ENCODE data around the gene TTLL5.

Gene TTLL5

DNA sequence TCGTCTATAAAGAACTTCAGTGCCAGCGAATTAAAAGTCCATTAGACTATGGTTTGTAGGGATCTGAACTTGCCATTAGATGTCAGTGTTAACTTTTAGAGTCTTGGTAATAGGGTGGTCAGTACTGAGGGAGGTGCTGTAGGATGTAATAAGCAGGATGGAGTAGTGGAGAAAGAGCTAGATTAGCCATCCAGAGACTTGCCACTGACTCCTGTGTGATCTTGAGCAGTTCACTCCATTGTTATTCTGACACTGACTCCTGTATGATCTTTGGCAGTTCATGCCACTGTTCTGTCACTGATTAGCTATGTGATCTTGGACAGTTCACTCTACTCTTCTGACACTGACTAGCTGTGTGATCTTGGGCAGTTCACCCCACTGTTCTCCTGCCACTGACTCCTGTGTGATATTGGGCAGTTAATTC lies 133.6 kb downstream of the TTLL5 start:
- POLR2A ChIA-PET: no interaction called here
- DNase-seq (ENCODE audit: extremely low spot score): no peak
- CTCF ChIA-PET: interaction anchor here (0.9 to 1.2 kb wide), 3 partner anchors 18 to 181 kb away, joined by 3 read pairs; no protein-coding TSS in a partner anchor
- TF ChIP-seq LEF1 (IDR thresholded peaks at IDR 0.05; ENCODE audit: borderline replicate concordance) (no peak), ELF4 (IDR thresholded peaks at IDR 0.05) (no peak), FOXA1 (IDR thresholded peaks at IDR 0.05) (no peak), FOXK2 (IDR thresholded peaks at IDR 0.05) (no peak), FOXM1 (IDR thresholded peaks at IDR 0.05; ENCODE audit: borderline replicate concordance) (no peak), BHLHE40 (IDR thresholded peaks at IDR 0.05; ENCODE audit: borderline replicate concordance) (no peak), ARNT (IDR thresholded peaks at IDR 0.05) (no peak), HDGF (IDR thresholded peaks at IDR 0.05; ENCODE audit: borderline replicate concordance) (no peak), SUZ12 (IDR thresholded peaks at IDR 0.05) (no peak), TARDBP (IDR thresholded peaks at IDR 0.05) (no peak), L3MBTL2 (conservative IDR thresholded peaks at IDR 0.05) (no peak), SP1 (IDR thresholded peaks at IDR 0.05) (no peak)
- TF ChIP-seq, protein P1, sequence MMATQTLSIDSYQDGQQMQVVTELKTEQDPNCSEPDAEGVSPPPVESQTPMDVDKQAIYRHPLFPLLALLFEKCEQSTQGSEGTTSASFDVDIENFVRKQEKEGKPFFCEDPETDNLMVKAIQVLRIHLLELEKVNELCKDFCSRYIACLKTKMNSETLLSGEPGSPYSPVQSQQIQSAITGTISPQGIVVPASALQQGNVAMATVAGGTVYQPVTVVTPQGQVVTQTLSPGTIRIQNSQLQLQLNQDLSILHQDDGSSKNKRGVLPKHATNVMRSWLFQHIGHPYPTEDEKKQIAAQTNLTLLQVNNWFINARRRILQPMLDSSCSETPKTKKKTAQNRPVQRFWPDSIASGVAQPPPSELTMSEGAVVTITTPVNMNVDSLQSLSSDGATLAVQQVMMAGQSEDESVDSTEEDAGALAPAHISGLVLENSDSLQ (IDR thresholded peaks at IDR 0.05): no peak

DNA sequence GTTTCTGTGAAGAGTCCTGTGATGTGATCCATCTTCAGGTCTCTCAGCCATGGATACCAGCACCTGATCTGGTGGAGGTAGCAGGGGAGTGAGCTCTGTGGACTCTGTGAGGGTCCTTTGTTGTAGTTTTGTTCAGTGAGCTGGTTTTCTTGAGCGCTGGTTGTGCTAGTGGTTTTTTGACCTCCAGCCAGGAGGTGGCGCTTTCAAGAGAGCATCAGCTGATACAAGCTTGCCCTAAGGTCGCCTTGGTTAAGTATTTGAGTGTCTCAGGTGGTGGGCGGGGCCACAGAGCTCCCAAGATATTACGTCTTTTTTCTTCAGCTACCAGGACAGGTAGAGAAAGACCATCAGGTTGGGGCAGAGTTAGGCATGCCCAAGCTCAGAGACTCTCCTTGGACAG lies 139.7 kb downstream of the TTLL5 start:
- no peak for DNase-seq (ENCODE audit: extremely low spot score)
- ChIA-PET POLR2A (no interaction called here), CTCF (no interaction called here)
- TF ChIP-seq LEF1 (IDR thresholded peaks at IDR 0.05; ENCODE audit: borderline replicate concordance) (no peak), TARDBP (IDR thresholded peaks at IDR 0.05) (no peak), FOXA1 (IDR thresholded peaks at IDR 0.05) (no peak), FOXM1 (IDR thresholded peaks at IDR 0.05; ENCODE audit: borderline replicate concordance) (no peak), SP1 (IDR thresholded peaks at IDR 0.05) (no peak), NFRKB (IDR thresholded peaks at IDR 0.05) (no peak), BHLHE40 (IDR thresholded peaks at IDR 0.05; ENCODE audit: borderline replicate concordance) (no peak), ZNF384 (IDR thresholded peaks at IDR 0.05) (no peak)
- TF ChIP-seq, protein P1 (IDR thresholded peaks at IDR 0.05): no peak

DNA sequence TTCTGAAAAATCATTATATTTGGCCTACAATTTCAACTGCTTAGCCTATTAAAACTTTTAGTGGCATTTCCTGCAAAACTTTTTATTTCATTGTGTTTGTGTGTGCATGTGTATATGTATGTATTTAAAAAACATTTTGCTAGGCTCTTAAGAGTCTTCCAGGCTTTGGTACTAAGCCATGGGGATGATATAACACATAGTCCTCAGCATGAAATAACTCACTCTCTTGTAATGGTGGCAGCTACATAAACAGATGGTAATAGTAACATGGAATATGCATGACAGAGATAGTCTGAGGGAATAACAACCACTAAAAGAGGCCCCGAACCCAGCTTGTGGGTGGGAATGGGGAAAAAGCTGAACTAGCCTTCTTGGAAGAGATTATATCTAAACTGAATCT lies 141.4 kb downstream of the TTLL5 start:
- ChIA-PET CTCF (interaction anchor here (0.6 kb wide), 1 partner anchor 64 kb away, joined by 3 read pairs; no protein-coding TSS in a partner anchor), POLR2A (no interaction called here)
- DNase-seq (ENCODE audit: extremely low spot score): no peak
- TF ChIP-seq, protein P1 (IDR thresholded peaks at IDR 0.05): no peak
- TF ChIP-seq ZNF384 (IDR thresholded peaks at IDR 0.05) (no peak), NFRKB (IDR thresholded peaks at IDR 0.05) (no peak), CTBP1 (IDR thresholded peaks at IDR 0.05; ENCODE audit: borderline replicate concordance) (no peak), FOXK2 (IDR thresholded peaks at IDR 0.05) (no peak), FOXA1 (IDR thresholded peaks at IDR 0.05) (no peak), ELF4 (IDR thresholded peaks at IDR 0.05) (no peak), L3MBTL2 (conservative IDR thresholded peaks at IDR 0.05) (no peak), SP1 (IDR thresholded peaks at IDR 0.05) (no peak), SUZ12 (IDR thresholded peaks at IDR 0.05) (no peak), ARNT (IDR thresholded peaks at IDR 0.05) (no peak), FOXM1 (IDR thresholded peaks at IDR 0.05; ENCODE audit: borderline replicate concordance) (no peak), HDGF (IDR thresholded peaks at IDR 0.05; ENCODE audit: borderline replicate concordance) (no peak), LEF1 (IDR thresholded peaks at IDR 0.05; ENCODE audit: borderline replicate concordance) (no peak)

DNA sequence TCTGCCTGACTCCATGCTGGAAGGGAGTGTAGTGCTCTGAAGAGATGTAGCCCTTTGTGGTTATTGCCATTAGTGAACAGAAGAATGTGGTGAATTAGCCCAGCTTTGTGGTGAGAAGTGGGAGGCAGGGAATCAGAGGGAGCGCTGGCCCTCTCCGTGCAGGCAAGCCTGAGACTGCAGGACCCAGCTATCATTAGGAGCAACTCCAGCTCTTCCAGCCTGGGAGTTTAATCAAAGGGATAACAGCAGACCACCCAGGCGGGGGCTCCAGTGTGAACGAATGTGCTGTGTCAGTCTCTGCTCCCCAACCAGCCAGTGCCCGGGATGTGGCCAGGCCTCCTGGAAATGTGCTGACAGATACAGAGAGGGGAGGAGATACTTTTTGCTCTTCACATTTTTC lies 142.7 kb downstream of the TTLL5 start:
- ChIA-PET POLR2A (no interaction called here), CTCF (interaction anchor here (0.7 kb wide), 1 partner anchor 11 kb away, joined by 4 read pairs; no protein-coding TSS in a partner anchor)
- DNase-seq (ENCODE audit: extremely low spot score): no peak
- TF ChIP-seq ARNT (IDR thresholded peaks at IDR 0.05) (no peak), LEF1 (IDR thresholded peaks at IDR 0.05; ENCODE audit: borderline replicate concordance) (no peak), TARDBP (IDR thresholded peaks at IDR 0.05) (no peak)

- CTCF ChIA-PET: interaction anchor here (0.7 kb wide), 1 partner anchor 12 kb away, joined by 4 read pairs; no protein-coding TSS in a partner anchor
Measured at GRCh38 chr14:75804570-75805275, 143.7 kb downstream of the TTLL5 start.

DNA sequence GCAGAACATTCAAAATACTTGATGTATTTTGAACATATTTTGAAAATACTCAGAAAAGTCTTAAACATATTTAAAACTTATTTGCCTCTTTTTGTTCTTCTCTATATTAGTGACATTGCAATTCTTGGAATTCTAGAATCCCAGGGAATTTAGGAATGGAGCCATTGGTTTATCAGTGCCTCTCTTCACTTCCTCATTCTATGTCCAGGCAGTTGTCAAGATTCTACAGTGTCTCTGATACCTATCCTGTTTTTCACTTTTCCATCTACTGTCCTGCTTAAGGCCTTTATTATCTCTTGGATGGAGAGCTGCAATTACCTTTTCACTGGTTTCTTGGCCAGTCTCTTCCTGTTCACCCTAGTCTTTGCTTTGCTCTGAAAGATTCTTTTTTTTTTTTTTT lies 144.6 kb downstream of the TTLL5 start:
- no peak for DNase-seq (ENCODE audit: extremely low spot score)
- CTCF ChIA-PET: no interaction called here
- POLR2A ChIA-PET: no interaction called here
- TF ChIP-seq SUZ12 (IDR thresholded peaks at IDR 0.05): no peak
- no peak for TF ChIP-seq L3MBTL2 (conservative IDR thresholded peaks at IDR 0.05)
- TF ChIP-seq ELF4 (IDR thresholded peaks at IDR 0.05): no peak
- no peak for TF ChIP-seq HDGF (IDR thresholded peaks at IDR 0.05; ENCODE audit: borderline replicate concordance)
- no peak for TF ChIP-seq LEF1 (IDR thresholded peaks at IDR 0.05; ENCODE audit: borderline replicate concordance)
- no peak for TF ChIP-seq SP1 (IDR thresholded peaks at IDR 0.05)
- TF ChIP-seq, protein P1 (IDR thresholded peaks at IDR 0.05): no peak
- TF ChIP-seq NFRKB (IDR thresholded peaks at IDR 0.05): no peak
- no peak for TF ChIP-seq CTBP1 (IDR thresholded peaks at IDR 0.05; ENCODE audit: borderline replicate concordance)
- TF ChIP-seq ZNF384 (IDR thresholded peaks at IDR 0.05): no peak
- no peak for TF ChIP-seq TARDBP (IDR thresholded peaks at IDR 0.05)
- no peak for TF ChIP-seq FOXK2 (IDR thresholded peaks at IDR 0.05)
- TF ChIP-seq FOXM1 (IDR thresholded peaks at IDR 0.05; ENCODE audit: borderline replicate concordance): no peak
- no peak for TF ChIP-seq FOXA1 (IDR thresholded peaks at IDR 0.05)
- TF ChIP-seq BHLHE40 (IDR thresholded peaks at IDR 0.05; ENCODE audit: borderline replicate concordance): no peak
- TF ChIP-seq ARNT (IDR thresholded peaks at IDR 0.05): no peak

More at GRCh38 chr14:75804570-75805275, 143.7 kb downstream of the TTLL5 start:
- TF ChIP-seq ARNT (IDR thresholded peaks at IDR 0.05) (no peak), FOXK2 (IDR thresholded peaks at IDR 0.05) (no peak), ZNF384 (IDR thresholded peaks at IDR 0.05) (no peak), SUZ12 (IDR thresholded peaks at IDR 0.05) (no peak), FOXA1 (IDR thresholded peaks at IDR 0.05) (no peak), ELF4 (IDR thresholded peaks at IDR 0.05) (no peak), FOXM1 (IDR thresholded peaks at IDR 0.05; ENCODE audit: borderline replicate concordance) (no peak), L3MBTL2 (conservative IDR thresholded peaks at IDR 0.05) (no peak)
- no peak for DNase-seq (ENCODE audit: extremely low spot score)
- POLR2A ChIA-PET: no interaction called here

All from HEK293T (cell line).